T-helper 2 cell treated with Interferon-gamma antibody and Interleukin-4, amounts not matched to agents 100 ng/mL and 5 ng/mL, for 36 hours (primary cell): ENCODE measurements around the gene ADCY6. TPM values are rescaled to one million over a fixed set of nuclear protein-coding genes. Genes with fewer than 3 reads are reported as not detected.

Experiments used
- intact Hi-C: fragments of 100-400 bp; cut with micrococcal nuclease; formaldehyde crosslinking; loops from one replicate; pipeline ENCODE4 v1.15.1; 2023
- total RNA-seq: library from RNA; stranded (reverse); gene quantifications from 2 replicates; pipeline ENCODE4 v1.2.3, GENCODE V29; 2022

ADCY6 gene
- 0.07 and 0.09 TPM in 2 replicates for total RNA-seq

GRCh38 chr12:48788854-48789775 is at the start of gene ADCY6:
Gene ADCY6 (minus strand): TSS chr12:48789089. CDS start chr12:48783434, 5,655 bp downstream.
- intact Hi-C loops, result no loop called here

- intact Hi-C loops, result no loop called here
These were observed 49.2 kb upstream of the ADCY6 start for GRCh38 chr12:48838048-48838447.

- intact Hi-C loops, result no loop called here
These were observed 43.6 kb upstream of the ADCY6 start for GRCh38 chr12:48832321-48833060.

- intact Hi-C loops, result no loop called here
These were observed 42.4 kb upstream of the ADCY6 start for GRCh38 chr12:48831257-48831656.

- intact Hi-C loops, result no loop called here
These were observed 40.1 kb upstream of the ADCY6 start for GRCh38 chr12:48828841-48829575.

GRCh38 chr12:48828293-48828692 is 39.4 kb upstream of the ADCY6 start:
- intact Hi-C loops, result no loop called here

- intact Hi-C loops, result no loop called here
These were observed 38.7 kb upstream of the ADCY6 start for GRCh38 chr12:48827513-48828096.

GRCh38 chr12:48827026-48827425 is 38.1 kb upstream of the ADCY6 start:
- intact Hi-C loops, result no loop called here

GRCh38 chr12:48826209-48826855 is 37.4 kb upstream of the ADCY6 start:
- intact Hi-C loops, result no loop called here

- intact Hi-C loops, result no loop called here
These were observed 36.0 kb upstream of the ADCY6 start for GRCh38 chr12:48824905-48825304.

GRCh38 chr12:48824112-48824511 is 35.2 kb upstream of the ADCY6 start:
- intact Hi-C loops, result no loop called here

GRCh38 chr12:48823281-48823680 is 34.4 kb upstream of the ADCY6 start:
- intact Hi-C loops, result no loop called here

GRCh38 chr12:48822711-48823110 is 33.8 kb upstream of the ADCY6 start:
- intact Hi-C loops, result no loop called here

- intact Hi-C loops, result no loop called here
These were observed 33.2 kb upstream of the ADCY6 start for GRCh38 chr12:48822139-48822538.

- intact Hi-C loops, result no loop called here
These were observed 31.3 kb upstream of the ADCY6 start for GRCh38 chr12:48819986-48820725.

GRCh38 chr12:48818831-48819590 is 30.1 kb upstream of the ADCY6 start:
- intact Hi-C loops, result loop anchor here (1.0 kb wide), 1 partner anchor 33 kb away; the partner anchor contains the start of gene DDX23

- intact Hi-C loops, result loop anchor here (1.0 kb wide), 1 partner anchor 34 kb away; the partner anchor contains the start of gene DDX23
These were observed 29.3 kb upstream of the ADCY6 start, which contains the start of gene CACNB3 for GRCh38 chr12:48817873-48818830. Gene CACNB3 (plus strand): TSS chr12:48818496. CDS start chr12:48818930, 434 bp downstream.
